ENCODE data around the gene C2orf92.

DNA sequence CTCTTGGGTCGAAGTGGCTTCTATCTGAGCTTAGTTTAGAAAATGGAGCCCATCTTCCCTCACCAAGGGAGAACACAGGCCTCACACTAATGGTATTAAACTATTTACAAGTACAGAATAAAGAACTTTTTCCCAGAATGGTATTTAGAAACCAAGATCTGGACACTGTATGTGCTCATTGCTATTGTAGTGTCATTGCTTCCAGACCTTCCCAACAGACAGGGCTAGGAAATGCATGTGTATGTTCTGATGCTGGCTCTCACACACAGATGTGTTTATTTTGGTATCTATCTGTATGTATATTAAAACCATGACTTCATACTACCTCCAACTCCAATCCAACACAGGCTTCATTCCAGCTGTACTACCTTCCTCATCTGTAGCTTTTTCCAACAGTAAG, 15.6 kb upstream of the C2orf92 start:
- TF ChIP-seq CTCF (IDR thresholded peaks at IDR 0.05) (no peak), POLR2AphosphoS5 (IDR thresholded peaks at IDR 0.05; ENCODE audit: insufficient read depth in 1 of 2, low read depth in 1 of 2) (no peak)

All from vagina (tissue), 2 donors.